GM23338 (cell line): ENCODE results near the gene FBXO34. TPM values are rescaled to one million over a fixed set of nuclear protein-coding genes. Genes with fewer than 3 reads are reported as not detected.

Experiments
- ATAC-seq: fragments of 200-7000 bp; cut with Tn5 transposase; 3 replicates; pipeline ENCODE4 v1.9.1; 2020
- DNase-seq: peaks from one replicate; pipeline ENCODE4 v3.0.0-alpha.2; 2015; ENCODE audit warnings: low spot score
- H2AFZ ChIP-seq: fragments of 200-600 bp; sonication (generic); 2 replicates; pipeline ENCODE4 v1.8.0; 2016; ENCODE audit warnings: antibody characterized with exemption, mild to moderate bottlenecking, moderate library complexity
- H3F3A ChIP-seq: fragments of 200-600 bp; sonication (generic); replicated peaks from 2 replicates; pipeline ENCODE4 v1.8.0; 2017; ENCODE audit warnings: antibody characterized with exemption, mixed run types, low read depth
- H3K27ac ChIP-seq: fragments of 200-600 bp; sonication (generic); 2 replicates; pipeline ENCODE4 v1.6.1; 2016; ENCODE audit warnings: low read depth
- H3K27me3 ChIP-seq: fragments of 200-600 bp; sonication (generic); 2 replicates; pipeline ENCODE4 v1.8.0; 2016; ENCODE audit warnings: mild to moderate bottlenecking, mixed run types, moderate library complexity; ENCODE audit not compliant: insufficient read depth
- H3K36me3 ChIP-seq: fragments of 200-600 bp; sonication (generic); 2 replicates; pipeline ENCODE4 v1.8.0; 2016; ENCODE audit warnings: mild to moderate bottlenecking; ENCODE audit not compliant: insufficient read depth
- H3K4me1 ChIP-seq: fragments of 200-600 bp; sonication (generic); 2 replicates; pipeline ENCODE4 v1.8.0; 2016; ENCODE audit warnings: mild to moderate bottlenecking, moderate library complexity; ENCODE audit not compliant: insufficient read depth
- H3K4me2 ChIP-seq: fragments of 200-600 bp; sonication (generic); 2 replicates; pipeline ENCODE4 v1.7.1; 2017; ENCODE audit warnings: mixed run types
- H3K4me3 ChIP-seq: fragments of 200-600 bp; sonication (generic); 2 replicates; pipeline ENCODE4 v1.6.1; 2016; ENCODE audit warnings: mixed run types
- H3K79me2 ChIP-seq: fragments of 200-600 bp; sonication (generic); replicated peaks from 2 replicates; pipeline ENCODE4 v1.8.0; 2017; ENCODE audit warnings: mild to moderate bottlenecking; ENCODE audit not compliant: insufficient read depth
- H3K9me2 ChIP-seq: fragments of 200-600 bp; sonication (generic); 2 replicates; pipeline ENCODE4 v1.8.0; 2017; ENCODE audit not compliant: insufficient read depth
- H4K20me1 ChIP-seq: fragments of 200-600 bp; sonication (generic); replicated peaks from 2 replicates; pipeline ENCODE4 v1.8.0; 2017; ENCODE audit warnings: mild to moderate bottlenecking; ENCODE audit not compliant: insufficient read depth
- H3K27ac Mint-ChIP-seq: 2 replicates; pipeline ENCODE4 v1.8.0; 2020; ENCODE audit warnings: inconsistent platforms, mild to moderate bottlenecking, moderate library complexity, mixed read lengths
- H3K27me3 Mint-ChIP-seq: 3 replicates; pipeline ENCODE4 v1.8.0; 2022; ENCODE audit warnings: low read depth, mild to moderate bottlenecking, moderate library complexity, mixed read lengths, inconsistent platforms; ENCODE audit not compliant: insufficient read depth, poor library complexity
- H3K36me3 Mint-ChIP-seq: 3 replicates; pipeline ENCODE4 v1.8.0; 2021; ENCODE audit warnings: low read depth, mild to moderate bottlenecking, inconsistent platforms, moderate library complexity, mixed read lengths
- H3K4me1 Mint-ChIP-seq: 3 replicates; pipeline ENCODE4 v1.8.0; 2020; ENCODE audit warnings: mild to moderate bottlenecking, inconsistent platforms, mixed read lengths
- H3K4me3 Mint-ChIP-seq: 3 replicates; pipeline ENCODE4 v1.8.0; 2021; ENCODE audit warnings: moderate library complexity, mild to moderate bottlenecking, inconsistent platforms, mixed read lengths
- H3K9me3 Mint-ChIP-seq: 3 replicates; pipeline ENCODE4 v1.8.0; 2020; ENCODE audit warnings: moderate library complexity, mild to moderate bottlenecking, inconsistent platforms, mixed read lengths
- CREB1 ChIP-seq: fragments of 250-450 bp; sonication (Bioruptor Pico); IDR thresholded peaks from 2 replicates; pipeline ENCODE4 v1.5.0; 2020; ENCODE audit warnings: low read depth, mild to moderate bottlenecking, moderate library complexity
- EZH2 ChIP-seq: fragments of 200-600 bp; sonication (generic); IDR thresholded peaks from one replicate; pipeline ENCODE4 v1.8.0; 2017; ENCODE audit warnings: antibody characterized with exemption, mild to moderate bottlenecking, low read depth; ENCODE audit not compliant: unreplicated experiment
- EZH2phosphoT487 ChIP-seq: fragments of 200-600 bp; sonication (generic); IDR thresholded peaks from one replicate; pipeline ENCODE4 v1.8.1; 2018; ENCODE audit warnings: antibody characterized with exemption; ENCODE audit not compliant: unreplicated experiment
- JUNB ChIP-seq: IDR thresholded peaks from one replicate; pipeline ENCODE4 v1.6.1; 2016; ENCODE audit warnings: antibody characterized with exemption; ENCODE audit not compliant: unreplicated experiment
- NANOG ChIP-seq: IDR thresholded peaks from 2 replicates; pipeline ENCODE4 v1.6.1; 2016; ENCODE audit warnings: antibody characterized with exemption, borderline replicate concordance
- ZNF114 ChIP-seq: fragments of 250-450 bp; sonication (Bioruptor Pico); IDR thresholded peaks from 2 replicates; pipeline ENCODE4 v1.5.0; 2020; ENCODE audit warnings: mild to moderate bottlenecking, moderate library complexity
- polyA plus RNA-seq: library from polyadenylated mRNA; unstranded; fragments of >200 nt; fragmentation: Nextera tagmentation; extraction: Ambion mirVana; gene quantifications from 2 replicates; pipeline ENCODE4 v1.2.1, GENCODE V29; 2016
- total RNA-seq: library from RNA; depleted of rRNA; stranded (reverse); fragments of >200 nt; shearing (Covaris generic); gene quantifications from 2 replicates; pipeline ENCODE4 v1.2.3, GENCODE V29; 2014
- TF ChIP-seq, protein P1 (sequence below), 2 experiments: fragments of 200-600 bp in 1 of 2; sonication (generic) in 1 of 2; conservative IDR thresholded peaks; 2 replicates each; pipeline versions ENCODE4 v1.5.1 to v1.6.1; 2016 to 2017; ENCODE audit warnings: antibody characterized with exemption in 2 of 2, low read depth in 2 of 2, mild to moderate bottlenecking in 2 of 2, moderate library complexity in 1 of 2
- TF ChIP-seq, protein P2 (sequence below): IDR thresholded peaks from 2 replicates; pipeline ENCODE4 v1.6.1; 2016; ENCODE audit warnings: antibody characterized with exemption
- TF ChIP-seq, protein P3 (sequence below): fragments of 250-450 bp; sonication (Bioruptor Pico); IDR thresholded peaks from 2 replicates; pipeline ENCODE4 v1.5.0; 2020; ENCODE audit warnings: mild to moderate bottlenecking, moderate library complexity

The FBXO34 gene
- total and polyA plus RNA-seq, 2 experiments from 2014 or later, result 9.4 to 13.4 TPM

DNA sequence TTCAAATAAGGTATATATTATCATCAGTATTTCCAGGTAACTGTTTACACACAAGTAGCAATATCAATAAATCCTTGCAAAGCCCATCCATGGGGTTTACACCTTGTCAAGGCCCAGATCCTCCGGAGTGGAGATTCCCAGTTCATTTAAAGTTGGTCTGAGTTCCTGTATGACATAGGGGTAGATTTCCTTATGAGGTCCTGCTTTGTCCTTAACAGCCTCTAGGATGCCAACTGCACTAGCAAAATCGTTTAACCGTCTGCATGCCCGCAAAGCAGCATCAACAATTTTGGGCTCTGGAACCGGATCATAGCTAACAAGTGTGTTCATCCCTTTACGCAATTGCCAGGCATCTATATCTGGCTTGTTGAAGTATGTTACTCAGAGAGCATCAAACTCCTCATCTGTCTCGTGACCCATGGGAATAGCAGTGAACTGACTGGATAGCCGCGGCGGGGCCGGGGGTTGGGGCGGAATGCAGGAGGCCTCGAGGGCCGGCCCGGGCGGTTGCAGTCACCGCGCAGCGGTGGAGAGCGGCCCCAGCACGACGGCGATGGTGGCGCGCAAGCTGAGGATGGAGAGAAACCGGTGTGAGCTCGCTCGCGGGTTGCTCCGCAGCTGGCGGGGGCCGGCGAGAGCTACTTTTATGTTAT, 30.6 kb upstream of the FBXO34 start:
- no peak for TF ChIP-seq EZH2
- TF ChIP-seq, protein P1, sequence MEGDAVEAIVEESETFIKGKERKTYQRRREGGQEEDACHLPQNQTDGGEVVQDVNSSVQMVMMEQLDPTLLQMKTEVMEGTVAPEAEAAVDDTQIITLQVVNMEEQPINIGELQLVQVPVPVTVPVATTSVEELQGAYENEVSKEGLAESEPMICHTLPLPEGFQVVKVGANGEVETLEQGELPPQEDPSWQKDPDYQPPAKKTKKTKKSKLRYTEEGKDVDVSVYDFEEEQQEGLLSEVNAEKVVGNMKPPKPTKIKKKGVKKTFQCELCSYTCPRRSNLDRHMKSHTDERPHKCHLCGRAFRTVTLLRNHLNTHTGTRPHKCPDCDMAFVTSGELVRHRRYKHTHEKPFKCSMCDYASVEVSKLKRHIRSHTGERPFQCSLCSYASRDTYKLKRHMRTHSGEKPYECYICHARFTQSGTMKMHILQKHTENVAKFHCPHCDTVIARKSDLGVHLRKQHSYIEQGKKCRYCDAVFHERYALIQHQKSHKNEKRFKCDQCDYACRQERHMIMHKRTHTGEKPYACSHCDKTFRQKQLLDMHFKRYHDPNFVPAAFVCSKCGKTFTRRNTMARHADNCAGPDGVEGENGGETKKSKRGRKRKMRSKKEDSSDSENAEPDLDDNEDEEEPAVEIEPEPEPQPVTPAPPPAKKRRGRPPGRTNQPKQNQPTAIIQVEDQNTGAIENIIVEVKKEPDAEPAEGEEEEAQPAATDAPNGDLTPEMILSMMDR (conservative IDR thresholded peaks at IDR 0.05; ENCODE audit: low read depth in 2 of 2), result 0 out of 4 replicates have a peak, but pooled peaks of 1 of the 2 experiments have one; percentile 4
- H3K4me1 ChIP-seq, result no peaks in the 10 kb centered on the region
- H3K79me2 ChIP-seq, result no peaks in the 10 kb centered on the region
- H3K36me3 Mint-ChIP-seq, result no peaks in the 10 kb centered on the region
- peak; percentile 88 for DNase-seq
- peaks cover 13% of the 10 kb centered on the region; the same call in 1 of the 2 replicates for H3K27me3 ChIP-seq
- H3K4me1 Mint-ChIP-seq, result peaks cover 3% of the 10 kb centered on the region; the same call in 1 of the 3 replicates
- peak overlapping the region; percentile 80 for H2AFZ ChIP-seq
- H3K27me3 Mint-ChIP-seq, result peaks cover 3% of the 10 kb centered on the region
- H3F3A ChIP-seq, result no peaks in the 10 kb centered on the region
- H3K4me3 ChIP-seq, result peak overlapping the region; percentile 21
- H3K36me3 ChIP-seq, result no peaks in the 10 kb centered on the region
- no peak overlapping the region for H3K27ac ChIP-seq
- peak overlapping the region; percentile 67 for H3K4me2 ChIP-seq
- ATAC-seq, result peak; percentile 100
- H3K9me3 Mint-ChIP-seq, result no peaks in the 10 kb centered on the region
- no peaks in the 10 kb centered on the region for H3K9me2 ChIP-seq
- H4K20me1 ChIP-seq, result no peaks in the 10 kb centered on the region
- H3K27ac Mint-ChIP-seq, result no peak overlapping the region
- peak overlapping the region; percentile 54 for H3K4me3 Mint-ChIP-seq

DNA sequence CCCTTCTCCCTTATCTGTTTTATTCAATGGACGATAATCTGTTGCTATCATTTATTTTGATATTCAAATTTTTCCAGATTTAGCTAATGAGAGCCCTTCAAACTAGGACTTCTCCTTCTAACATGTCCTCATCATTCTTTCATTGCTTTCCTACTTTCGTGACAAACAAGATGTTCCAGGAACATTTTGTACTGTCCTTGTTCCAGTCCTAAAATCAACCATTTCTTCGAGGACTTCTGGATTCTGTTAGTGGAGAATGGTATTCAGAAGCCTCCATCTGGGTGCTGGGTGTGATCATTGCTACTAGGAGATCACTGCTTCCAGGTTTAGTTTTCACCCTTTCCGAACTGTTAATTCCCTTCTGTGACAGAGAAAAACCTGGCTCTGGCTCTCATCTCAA, 29.5 kb upstream of the FBXO34 start:
- H3K27me3 ChIP-seq, result peaks cover 13% of the 10 kb centered on the region; the same call in 1 of the 2 replicates
- H3K4me1 Mint-ChIP-seq, result peaks cover 3% of the 10 kb centered on the region; the same call in 1 of the 3 replicates
- H4K20me1 ChIP-seq, result no peaks in the 10 kb centered on the region
- peak overlapping the region; percentile 36; the same call in 1 of the 3 replicates for H3K4me3 Mint-ChIP-seq
- H3K9me2 ChIP-seq, result no peaks in the 10 kb centered on the region
- H3F3A ChIP-seq, result no peaks in the 10 kb centered on the region
- no peaks in the 10 kb centered on the region for H3K9me3 Mint-ChIP-seq
- peaks cover 3% of the 10 kb centered on the region for H3K27me3 Mint-ChIP-seq
- H3K27ac Mint-ChIP-seq, result no peak overlapping the region
- no peaks in the 10 kb centered on the region for H3K36me3 Mint-ChIP-seq
- no peak for ATAC-seq
- no peaks in the 10 kb centered on the region for H3K4me1 ChIP-seq
- H2AFZ ChIP-seq, result peak overlapping the region; percentile 9; the same call in 1 of the 2 replicates
- peak overlapping the region; percentile 67 for H3K4me2 ChIP-seq
- DNase-seq, result no peak
- H3K79me2 ChIP-seq, result no peaks in the 10 kb centered on the region
- H3K4me3 ChIP-seq, result no peak overlapping the region
- H3K27ac ChIP-seq, result no peak overlapping the region
- no peaks in the 10 kb centered on the region for H3K36me3 ChIP-seq
- TF ChIP-seq JUNB (no peak), EZH2 (no peak), CREB1 (CRISPR knock-in tag) (no peak), EZH2phosphoT487 (no peak), ZNF114 (CRISPR knock-in tag) (no peak), NANOG (no peak)
- TF ChIP-seq, protein P2, sequence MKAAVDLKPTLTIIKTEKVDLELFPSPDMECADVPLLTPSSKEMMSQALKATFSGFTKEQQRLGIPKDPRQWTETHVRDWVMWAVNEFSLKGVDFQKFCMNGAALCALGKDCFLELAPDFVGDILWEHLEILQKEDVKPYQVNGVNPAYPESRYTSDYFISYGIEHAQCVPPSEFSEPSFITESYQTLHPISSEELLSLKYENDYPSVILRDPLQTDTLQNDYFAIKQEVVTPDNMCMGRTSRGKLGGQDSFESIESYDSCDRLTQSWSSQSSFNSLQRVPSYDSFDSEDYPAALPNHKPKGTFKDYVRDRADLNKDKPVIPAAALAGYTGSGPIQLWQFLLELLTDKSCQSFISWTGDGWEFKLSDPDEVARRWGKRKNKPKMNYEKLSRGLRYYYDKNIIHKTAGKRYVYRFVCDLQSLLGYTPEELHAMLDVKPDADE, result no peak
- TF ChIP-seq, protein P1 (conservative IDR thresholded peaks at IDR 0.05; ENCODE audit: low read depth in 2 of 2), result no peak
- TF ChIP-seq, protein P3, sequence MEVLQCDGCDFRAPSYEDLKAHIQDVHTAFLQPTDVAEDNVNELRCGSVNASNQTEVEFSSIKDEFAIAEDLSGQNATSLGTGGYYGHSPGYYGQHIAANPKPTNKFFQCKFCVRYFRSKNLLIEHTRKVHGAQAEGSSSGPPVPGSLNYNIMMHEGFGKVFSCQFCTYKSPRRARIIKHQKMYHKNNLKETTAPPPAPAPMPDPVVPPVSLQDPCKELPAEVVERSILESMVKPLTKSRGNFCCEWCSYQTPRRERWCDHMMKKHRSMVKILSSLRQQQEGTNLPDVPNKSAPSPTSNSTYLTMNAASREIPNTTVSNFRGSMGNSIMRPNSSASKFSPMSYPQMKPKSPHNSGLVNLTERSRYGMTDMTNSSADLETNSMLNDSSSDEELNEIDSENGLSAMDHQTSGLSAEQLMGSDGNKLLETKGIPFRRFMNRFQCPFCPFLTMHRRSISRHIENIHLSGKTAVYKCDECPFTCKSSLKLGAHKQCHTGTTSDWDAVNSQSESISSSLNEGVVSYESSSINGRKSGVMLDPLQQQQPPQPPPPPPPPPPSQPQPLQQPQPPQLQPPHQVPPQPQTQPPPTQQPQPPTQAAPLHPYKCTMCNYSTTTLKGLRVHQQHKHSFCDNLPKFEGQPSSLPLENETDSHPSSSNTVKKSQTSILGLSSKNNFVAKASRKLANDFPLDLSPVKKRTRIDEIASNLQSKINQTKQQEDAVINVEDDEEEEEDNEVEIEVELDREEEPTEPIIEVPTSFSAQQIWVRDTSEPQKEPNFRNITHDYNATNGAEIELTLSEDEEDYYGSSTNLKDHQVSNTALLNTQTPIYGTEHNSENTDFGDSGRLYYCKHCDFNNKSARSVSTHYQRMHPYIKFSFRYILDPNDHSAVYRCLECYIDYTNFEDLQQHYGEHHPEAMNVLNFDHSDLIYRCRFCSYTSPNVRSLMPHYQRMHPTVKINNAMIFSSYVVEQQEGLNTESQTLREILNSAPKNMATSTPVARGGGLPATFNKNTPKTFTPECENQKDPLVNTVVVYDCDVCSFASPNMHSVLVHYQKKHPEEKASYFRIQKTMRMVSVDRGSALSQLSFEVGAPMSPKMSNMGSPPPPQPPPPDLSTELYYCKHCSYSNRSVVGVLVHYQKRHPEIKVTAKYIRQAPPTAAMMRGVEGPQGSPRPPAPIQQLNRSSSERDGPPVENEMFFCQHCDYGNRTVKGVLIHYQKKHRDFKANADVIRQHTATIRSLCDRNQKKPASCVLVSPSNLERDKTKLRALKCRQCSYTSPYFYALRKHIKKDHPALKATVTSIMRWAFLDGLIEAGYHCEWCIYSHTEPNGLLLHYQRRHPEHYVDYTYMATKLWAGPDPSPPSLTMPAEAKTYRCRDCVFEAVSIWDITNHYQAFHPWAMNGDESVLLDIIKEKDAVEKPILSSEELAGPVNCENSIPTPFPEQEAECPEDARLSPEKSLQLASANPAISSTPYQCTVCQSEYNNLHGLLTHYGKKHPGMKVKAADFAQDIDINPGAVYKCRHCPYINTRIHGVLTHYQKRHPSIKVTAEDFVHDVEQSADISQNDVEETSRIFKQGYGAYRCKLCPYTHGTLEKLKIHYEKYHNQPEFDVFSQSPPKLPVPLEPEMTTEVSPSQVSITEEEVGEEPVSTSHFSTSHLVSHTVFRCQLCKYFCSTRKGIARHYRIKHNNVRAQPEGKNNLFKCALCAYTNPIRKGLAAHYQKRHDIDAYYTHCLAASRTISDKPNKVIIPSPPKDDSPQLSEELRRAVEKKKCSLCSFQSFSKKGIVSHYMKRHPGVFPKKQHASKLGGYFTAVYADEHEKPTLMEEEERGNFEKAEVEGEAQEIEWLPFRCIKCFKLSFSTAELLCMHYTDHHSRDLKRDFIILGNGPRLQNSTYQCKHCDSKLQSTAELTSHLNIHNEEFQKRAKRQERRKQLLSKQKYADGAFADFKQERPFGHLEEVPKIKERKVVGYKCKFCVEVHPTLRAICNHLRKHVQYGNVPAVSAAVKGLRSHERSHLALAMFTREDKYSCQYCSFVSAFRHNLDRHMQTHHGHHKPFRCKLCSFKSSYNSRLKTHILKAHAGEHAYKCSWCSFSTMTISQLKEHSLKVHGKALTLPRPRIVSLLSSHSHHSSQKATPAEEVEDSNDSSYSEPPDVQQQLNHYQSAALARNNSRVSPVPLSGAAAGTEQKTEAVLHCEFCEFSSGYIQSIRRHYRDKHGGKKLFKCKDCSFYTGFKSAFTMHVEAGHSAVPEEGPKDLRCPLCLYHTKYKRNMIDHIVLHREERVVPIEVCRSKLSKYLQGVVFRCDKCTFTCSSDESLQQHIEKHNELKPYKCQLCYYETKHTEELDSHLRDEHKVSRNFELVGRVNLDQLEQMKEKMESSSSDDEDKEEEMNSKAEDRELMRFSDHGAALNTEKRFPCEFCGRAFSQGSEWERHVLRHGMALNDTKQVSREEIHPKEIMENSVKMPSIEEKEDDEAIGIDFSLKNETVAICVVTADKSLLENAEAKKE (CRISPR knock-in tag), result no peak
